PC-9 (cell line): ENCODE data around the gene DSG4.

ENCODE experiments used
- EZH2 ChIP-seq: fragments of 200-600 bp; sonication (generic); IDR thresholded peaks from 2 replicates; pipeline ENCODE4 v1.8.0; 2017; ENCODE audit warnings: antibody characterized with exemption, low read depth
- TF ChIP-seq, protein P1 (sequence below): fragments of 200-600 bp; sonication (generic); conservative IDR thresholded peaks from 2 replicates; pipeline ENCODE4 v1.6.1; 2017; ENCODE audit warnings: mixed run types, antibody characterized with exemption, mild to moderate bottlenecking, moderate library complexity

- TF ChIP-seq, protein P1, sequence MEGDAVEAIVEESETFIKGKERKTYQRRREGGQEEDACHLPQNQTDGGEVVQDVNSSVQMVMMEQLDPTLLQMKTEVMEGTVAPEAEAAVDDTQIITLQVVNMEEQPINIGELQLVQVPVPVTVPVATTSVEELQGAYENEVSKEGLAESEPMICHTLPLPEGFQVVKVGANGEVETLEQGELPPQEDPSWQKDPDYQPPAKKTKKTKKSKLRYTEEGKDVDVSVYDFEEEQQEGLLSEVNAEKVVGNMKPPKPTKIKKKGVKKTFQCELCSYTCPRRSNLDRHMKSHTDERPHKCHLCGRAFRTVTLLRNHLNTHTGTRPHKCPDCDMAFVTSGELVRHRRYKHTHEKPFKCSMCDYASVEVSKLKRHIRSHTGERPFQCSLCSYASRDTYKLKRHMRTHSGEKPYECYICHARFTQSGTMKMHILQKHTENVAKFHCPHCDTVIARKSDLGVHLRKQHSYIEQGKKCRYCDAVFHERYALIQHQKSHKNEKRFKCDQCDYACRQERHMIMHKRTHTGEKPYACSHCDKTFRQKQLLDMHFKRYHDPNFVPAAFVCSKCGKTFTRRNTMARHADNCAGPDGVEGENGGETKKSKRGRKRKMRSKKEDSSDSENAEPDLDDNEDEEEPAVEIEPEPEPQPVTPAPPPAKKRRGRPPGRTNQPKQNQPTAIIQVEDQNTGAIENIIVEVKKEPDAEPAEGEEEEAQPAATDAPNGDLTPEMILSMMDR: no peak
- no peak for TF ChIP-seq EZH2
Observed at GRCh38 chr18:31402026-31402373, 25.4 kb downstream of the DSG4 start.
